Trophoblast cell (in vitro differentiated cells and primary cell): Measurements from ENCODE around the gene SEL1L.

ENCODE experiments used
- DNase-seq, 2 donors: peaks; one replicate each; pipeline ENCODE4 v3.0.0-alpha.2; 2016
- H2AFZ ChIP-seq: 2 replicates; pipeline ENCODE4 v1.6.1; 2013; ENCODE audit warnings: low read length, moderate library complexity, mild to moderate bottlenecking; ENCODE audit not compliant: insufficient read depth, poor library complexity
- H2AK5ac ChIP-seq: 2 replicates; pipeline ENCODE4 v1.6.1; 2013; ENCODE audit warnings: mild to moderate bottlenecking, low read length
- H2BK120ac ChIP-seq: 2 replicates; pipeline ENCODE4 v1.6.1; 2013; ENCODE audit warnings: low read length, mild to moderate bottlenecking, moderate library complexity; ENCODE audit not compliant: insufficient read depth, poor library complexity
- H2BK12ac ChIP-seq: 2 replicates; pipeline ENCODE4 v1.6.1; 2013; ENCODE audit warnings: mild to moderate bottlenecking, low read length, moderate library complexity
- H2BK5ac ChIP-seq: 2 replicates; pipeline ENCODE4 v1.6.1; 2013; ENCODE audit warnings: low read length, low read depth, moderate library complexity, mild to moderate bottlenecking; ENCODE audit not compliant: poor library complexity
- H3K14ac ChIP-seq: 2 replicates; pipeline ENCODE4 v1.6.1; 2013; ENCODE audit warnings: mild to moderate bottlenecking, low read length
- H3K18ac ChIP-seq: 2 replicates; pipeline ENCODE4 v1.6.1; 2013; ENCODE audit warnings: mild to moderate bottlenecking, low read length
- H3K23ac ChIP-seq: 2 replicates; pipeline ENCODE4 v1.6.1; 2013; ENCODE audit warnings: low read length
- H3K27ac ChIP-seq: 2 replicates; pipeline ENCODE4 v1.5.1; 2013; ENCODE audit warnings: low read depth, mild to moderate bottlenecking, inconsistent platforms, low read length, moderate library complexity
- H3K27me3 ChIP-seq: 2 replicates; pipeline ENCODE4 v1.6.1; 2013; ENCODE audit warnings: inconsistent platforms, mild to moderate bottlenecking, low read length, moderate library complexity; ENCODE audit not compliant: insufficient read depth
- H3K36me3 ChIP-seq, 2 experiments: 1 replicate in 1 of 2; 2 replicates in 1 of 2; pipeline ENCODE4 v1.6.1; 2013; ENCODE audit warnings: low read length in 2 of 2, mild to moderate bottlenecking in 2 of 2, moderate library complexity in 1 of 2; ENCODE audit not compliant: insufficient read depth in 2 of 2, control insufficient read depth in 1 of 2
- H3K4ac ChIP-seq: 2 replicates; pipeline ENCODE4 v1.6.1; 2013; ENCODE audit warnings: low read depth, mild to moderate bottlenecking, low read length, moderate library complexity
- H3K4me1 ChIP-seq, 2 experiments: 1 replicate in 1 of 2; 2 replicates in 1 of 2; pipeline ENCODE4 v1.6.1; 2013; ENCODE audit warnings: low read length in 2 of 2, mild to moderate bottlenecking in 2 of 2, moderate library complexity in 1 of 2; ENCODE audit not compliant: insufficient read depth in 2 of 2, control insufficient read depth in 1 of 2
- H3K4me2 ChIP-seq: 2 replicates; pipeline ENCODE4 v1.6.1; 2013; ENCODE audit warnings: inconsistent platforms, mild to moderate bottlenecking, low read length, moderate library complexity
- H3K4me3 ChIP-seq: 2 replicates; pipeline ENCODE4 v1.5.1; 2013; ENCODE audit warnings: mild to moderate bottlenecking, low read depth, low read length, inconsistent platforms
- H3K79me1 ChIP-seq: one replicate; pipeline ENCODE4 v1.6.1; 2013; ENCODE audit warnings: low read length
- H3K79me2 ChIP-seq: 2 replicates; pipeline ENCODE4 v1.6.1; 2013; ENCODE audit warnings: low read length, mild to moderate bottlenecking; ENCODE audit not compliant: control insufficient read depth, insufficient read depth, poor library complexity
- H3K9ac ChIP-seq: 2 replicates; pipeline ENCODE4 v1.6.1; 2013; ENCODE audit warnings: mild to moderate bottlenecking, low read length
- H3K9me3 ChIP-seq: 2 replicates; pipeline ENCODE4 v1.6.1; 2013; ENCODE audit warnings: low read depth, mild to moderate bottlenecking, control low read depth, inconsistent platforms, low read length; ENCODE audit not compliant: insufficient read depth
- H4K12ac ChIP-seq: 2 replicates; pipeline ENCODE4 v1.6.1; 2013; ENCODE audit warnings: low read depth, mild to moderate bottlenecking, low read length, moderate library complexity
- H4K8ac ChIP-seq: 2 replicates; pipeline ENCODE4 v1.6.1; 2013; ENCODE audit warnings: low read depth, mild to moderate bottlenecking, low read length, moderate library complexity
- H4K91ac ChIP-seq: one replicate; pipeline ENCODE4 v1.6.1; 2013; ENCODE audit warnings: low read depth, mild to moderate bottlenecking, low read length, moderate library complexity
- WGBS: extraction: QIAGEN DNeasy Blood & Tissue Kit; methylation state at CpG from one replicate; pipeline ENCODE4 v1.1.7; 2013; ENCODE audit warnings: missing lambda C conversion rate; ENCODE audit not compliant: insufficient read length, insufficient coverage; ENCODE audit errors: extremely low coverage; 5-methylcytosine and 5-hydroxymethylcytosine counted together

SEL1L gene

GRCh38 chr14:81459912-81460311 is 73.7 kb downstream of the SEL1L start:
- Histone ChIP-seq H2BK12ac (no peak overlapping the region), H3K27ac (no peak overlapping the region), H2BK5ac (no peak overlapping the region), H3K27me3 (no peaks in the 10 kb centered on the region), H3K18ac (no peak overlapping the region), H4K91ac (no peak overlapping the region), H3K79me2 (no peaks in the 10 kb centered on the region), H3K4me1 (peaks cover 0 to 2% of the 10 kb centered on the region in 2 experiments), H3K23ac (no peak overlapping the region), H3K14ac (no peak overlapping the region), H2AK5ac (no peak overlapping the region), H3K4ac (no peak overlapping the region), H4K12ac (no peak overlapping the region), H3K79me1 (no peaks in the 10 kb centered on the region), H3K9ac (no peak overlapping the region), H3K4me3 (no peak overlapping the region), H3K9me3 (no peaks in the 10 kb centered on the region), H2BK120ac (no peak overlapping the region), H4K8ac (no peak overlapping the region), H3K4me2 (no peak overlapping the region), H3K36me3 (no peaks in the 10 kb centered on the region), H2AFZ (no peak overlapping the region)
- no CpG with 5 or more reads among the region's 4 CpGs for WGBS
- no peak for DNase-seq

- H3K23ac ChIP-seq = no peak overlapping the region
- no peak for DNase-seq
- H3K18ac ChIP-seq = no peak overlapping the region
- H3K4me3 ChIP-seq = no peak overlapping the region
- no peak overlapping the region for H4K91ac ChIP-seq
- H2BK120ac ChIP-seq = no peak overlapping the region
- no peak overlapping the region for H3K4me2 ChIP-seq
- no peak overlapping the region for H2BK5ac ChIP-seq
- H3K9ac ChIP-seq = no peak overlapping the region
- peaks cover 3 to 6% of the 10 kb centered on the region in 2 experiments for H3K4me1 ChIP-seq
- H3K9me3 ChIP-seq = no peaks in the 10 kb centered on the region
- H4K12ac ChIP-seq = no peak overlapping the region
- no CpG with 5 or more reads among the region's 8 CpGs for WGBS
- no peak overlapping the region for H3K4ac ChIP-seq
- H2AK5ac ChIP-seq = no peak overlapping the region
- H3K36me3 ChIP-seq = no peaks in the 10 kb centered on the region
- H3K79me1 ChIP-seq = no peaks in the 10 kb centered on the region
- H3K27me3 ChIP-seq = no peaks in the 10 kb centered on the region
- no peak overlapping the region for H3K14ac ChIP-seq
- no peak overlapping the region for H3K27ac ChIP-seq
- H2BK12ac ChIP-seq = no peak overlapping the region
- H4K8ac ChIP-seq = no peak overlapping the region
- no peak overlapping the region for H2AFZ ChIP-seq
- no peaks in the 10 kb centered on the region for H3K79me2 ChIP-seq
Measured at GRCh38 chr14:81458352-81458751, 75.3 kb downstream of the SEL1L start.

GRCh38 chr14:81455390-81455789 is 78.3 kb downstream of the SEL1L start:
- H3K14ac ChIP-seq = no peak overlapping the region
- no peak overlapping the region for H2AK5ac ChIP-seq
- no peak overlapping the region for H3K18ac ChIP-seq
- no peak overlapping the region for H4K8ac ChIP-seq
- H3K79me1 ChIP-seq = no peaks in the 10 kb centered on the region
- H4K12ac ChIP-seq = no peak overlapping the region
- no peak overlapping the region for H3K9ac ChIP-seq
- H4K91ac ChIP-seq = no peak overlapping the region
- H3K23ac ChIP-seq = no peak overlapping the region
- no peaks in the 10 kb centered on the region for H3K36me3 ChIP-seq
- H3K79me2 ChIP-seq = no peaks in the 10 kb centered on the region
- H2BK12ac ChIP-seq = no peak overlapping the region
- H2BK5ac ChIP-seq = no peak overlapping the region
- H3K9me3 ChIP-seq = no peaks in the 10 kb centered on the region
- H3K4me3 ChIP-seq = no peak overlapping the region
- DNase-seq = no peak
- no peak overlapping the region for H2BK120ac ChIP-seq
- H3K4me1 ChIP-seq = peaks cover 3 to 6% of the 10 kb centered on the region in 2 experiments
- no CpG with 5 or more reads among the region's 5 CpGs for WGBS
- no peaks in the 10 kb centered on the region for H3K27me3 ChIP-seq
- H3K27ac ChIP-seq = no peak overlapping the region
- no peak overlapping the region for H3K4ac ChIP-seq
- H3K4me2 ChIP-seq = no peak overlapping the region
- no peak overlapping the region for H2AFZ ChIP-seq

- Histone ChIP-seq H3K79me1 (no peaks in the 10 kb centered on the region), H3K27me3 (no peaks in the 10 kb centered on the region), H2AFZ (no peak overlapping the region), H3K79me2 (no peaks in the 10 kb centered on the region), H4K8ac (no peak overlapping the region), H3K18ac (no peak overlapping the region), H2BK5ac (no peak overlapping the region), H3K27ac (no peak overlapping the region), H4K12ac (no peak overlapping the region), H3K4me1 (peaks cover 6 to 12% of the 10 kb centered on the region in 2 experiments), H3K14ac (no peak overlapping the region), H3K36me3 (no peaks in the 10 kb centered on the region), H2AK5ac (no peak overlapping the region), H3K23ac (no peak overlapping the region), H2BK12ac (no peak overlapping the region), H3K9ac (no peak overlapping the region), H4K91ac (no peak overlapping the region), H3K4ac (no peak overlapping the region), H3K4me3 (no peak overlapping the region), H2BK120ac (no peak overlapping the region), H3K4me2 (no peak overlapping the region), H3K9me3 (no peaks in the 10 kb centered on the region)
- no CpG with 5 or more reads among the region's 5 CpGs for whole genome bisulfite sequencing
- DNase-seq = no peak
Measured at GRCh38 chr14:81454572-81455218, 79.0 kb downstream of the SEL1L start.
